OCI-LY7 (cell line): ENCODE data around the gene DDR1. TPM values are rescaled to one million over a fixed set of nuclear protein-coding genes. Genes with fewer than 3 reads are reported as not detected.

Experiments used
- BruUV-seq: library from RNA; stranded (reverse); fragments of 400-500 nt; replicated peaks from 2 replicates; lab custom pipeline; 2021; lab: Mats Ljungman, UMichigan
- CTCF ChIA-PET: fragments of 300-600 bp; sonication (Branson Sonifier 250); formaldehyde crosslinking; loops from one replicate; lab custom pipeline; 2022; ENCODE audit warnings: antibody characterized with exemption; ENCODE audit not compliant: unreplicated experiment; lab: Charles Lee
- POLR2A ChIA-PET: fragments of 300-600 bp; sonication (Branson Sonifier 250); formaldehyde crosslinking; loops from one replicate; lab custom pipeline; 2022; ENCODE audit warnings: antibody characterized with exemption; lab: Charles Lee
- DNase-seq: peaks from one replicate; pipeline ENCODE4 v3.0.0-alpha.2; 2015; ENCODE audit warnings: low spot score
- H2AFZ ChIP-seq: fragments of 200-600 bp; sonication (generic), shearing (Covaris generic); 2 replicates; pipeline ENCODE4 v1.6.1; 2014; ENCODE audit warnings: mild to moderate bottlenecking, antibody characterized with exemption, low read length, moderate library complexity
- H3K27ac ChIP-seq: fragments of 200-600 bp; sonication (generic); 2 replicates; pipeline ENCODE4 v1.5.1; 2014; ENCODE audit warnings: mixed run types, low read depth, mild to moderate bottlenecking, moderate library complexity, low read length, inconsistent platforms; ENCODE audit not compliant: poor library complexity, severe bottlenecking
- H3K36me3 ChIP-seq: fragments of 200-600 bp; sonication (generic); 2 replicates; pipeline ENCODE4 v1.6.1; 2014; ENCODE audit warnings: mild to moderate bottlenecking, antibody characterized with exemption, low read length, moderate library complexity, mixed read lengths; ENCODE audit not compliant: insufficient read depth
- H3K4me1 ChIP-seq: fragments of 200-600 bp; sonication (generic); 2 replicates; pipeline ENCODE4 v1.5.1; 2014; ENCODE audit warnings: mild to moderate bottlenecking, low read length; ENCODE audit not compliant: insufficient read depth, poor library complexity, severe bottlenecking
- H3K4me2 ChIP-seq: fragments of 200-600 bp; sonication (generic); 2 replicates; pipeline ENCODE4 v1.6.1; 2014; ENCODE audit warnings: mild to moderate bottlenecking, low read length
- H3K4me3 ChIP-seq: fragments of 200-600 bp; sonication (generic); 2 replicates; pipeline ENCODE4 v1.5.1; 2014; ENCODE audit warnings: mild to moderate bottlenecking, low read depth, low read length; ENCODE audit not compliant: poor library complexity, severe bottlenecking
- H3K79me2 ChIP-seq: fragments of 200-600 bp; sonication (generic); 2 replicates; pipeline ENCODE4 v1.6.1; 2016; ENCODE audit warnings: low read depth, mild to moderate bottlenecking, low read length, moderate library complexity, mixed read lengths; ENCODE audit not compliant: insufficient read depth
- H3K9me2 ChIP-seq: fragments of 200-600 bp; sonication (generic); 2 replicates; pipeline ENCODE4 v1.6.1; 2016; ENCODE audit warnings: mild to moderate bottlenecking, low read length, mixed read lengths; ENCODE audit not compliant: insufficient read depth
- H3K9me3 ChIP-seq: fragments of 200-600 bp; sonication (generic); 2 replicates; pipeline ENCODE4 v1.6.1; 2014; ENCODE audit warnings: mild to moderate bottlenecking, mixed run types, low read length, mixed read lengths
- H4K20me1 ChIP-seq: fragments of 200-600 bp; sonication (generic); 2 replicates; pipeline ENCODE4 v1.6.1; 2014; ENCODE audit warnings: mild to moderate bottlenecking, antibody characterized with exemption, low read length, moderate library complexity, mixed read lengths; ENCODE audit not compliant: insufficient read depth
- CTCF ChIP-seq: fragments of 200-600 bp; sonication (generic); conservative IDR thresholded peaks from 2 replicates; pipeline ENCODE4 v1.5.1; 2014; ENCODE audit warnings: mild to moderate bottlenecking, antibody characterized with exemption, low read length, moderate library complexity, mixed read lengths
- EZH2phosphoT487 ChIP-seq: fragments of 200-600 bp; sonication (generic); IDR thresholded peaks from 2 replicates; pipeline ENCODE4 v1.6.1; 2018; ENCODE audit warnings: low read depth, borderline replicate concordance, mild to moderate bottlenecking, mixed run types, antibody characterized with exemption, low read length, moderate library complexity, mixed read lengths
- intact Hi-C: fragments of 100-400 bp; cut with micrococcal nuclease; formaldehyde crosslinking; loops from one replicate; pipeline ENCODE4 v1.10.0; 2022; ENCODE audit not compliant: unreplicated experiment
- total RNA-seq, 2 experiments: library from RNA; depleted of rRNA in 1 of 2; stranded (reverse); fragments of >200 nt in 1 of 2; shearing (Covaris generic) in 1 of 2; gene quantifications; 2 replicates each; pipeline ENCODE4 v1.2.3, GENCODE V29; 2014 to 2022

The DDR1 gene
- total RNA-seq, 2 experiments from 2014 or later, result 14.0 to 30.3 TPM

- Histone ChIP-seq H3K4me2 (no peak overlapping the region), H3K36me3 (0 out of 2 replicates have a peak, but pooled peaks cover 3% of the 10 kb centered on the region), H3K9me3 (no peaks in the 10 kb centered on the region), H3K79me2 (no peaks in the 10 kb centered on the region), H3K4me3 (no peak overlapping the region), H3K9me2 (no peaks in the 10 kb centered on the region), H3K4me1 (peaks cover 17% of the 10 kb centered on the region), H4K20me1 (no peaks in the 10 kb centered on the region), H2AFZ (no peak overlapping the region), H3K27ac (no peak overlapping the region)
- BruUV-seq, result no TSS peak
- ChIA-PET CTCF (no interaction called here), POLR2A (no interaction called here)
- intact Hi-C loops, result no loop called here
- DNase-seq, result no peak
- TF ChIP-seq CTCF (no peak), EZH2phosphoT487 (no peak)
Observed at GRCh38 chr6:30890646-30891449, 6.5 kb downstream of the DDR1 start.

- POLR2A ChIA-PET, result no interaction called here
- TF ChIP-seq EZH2phosphoT487 (no peak), CTCF (no peak)
Observed at GRCh38 chr6:30891450-30891723, 7.1 kb downstream of the DDR1 start.

DNA sequence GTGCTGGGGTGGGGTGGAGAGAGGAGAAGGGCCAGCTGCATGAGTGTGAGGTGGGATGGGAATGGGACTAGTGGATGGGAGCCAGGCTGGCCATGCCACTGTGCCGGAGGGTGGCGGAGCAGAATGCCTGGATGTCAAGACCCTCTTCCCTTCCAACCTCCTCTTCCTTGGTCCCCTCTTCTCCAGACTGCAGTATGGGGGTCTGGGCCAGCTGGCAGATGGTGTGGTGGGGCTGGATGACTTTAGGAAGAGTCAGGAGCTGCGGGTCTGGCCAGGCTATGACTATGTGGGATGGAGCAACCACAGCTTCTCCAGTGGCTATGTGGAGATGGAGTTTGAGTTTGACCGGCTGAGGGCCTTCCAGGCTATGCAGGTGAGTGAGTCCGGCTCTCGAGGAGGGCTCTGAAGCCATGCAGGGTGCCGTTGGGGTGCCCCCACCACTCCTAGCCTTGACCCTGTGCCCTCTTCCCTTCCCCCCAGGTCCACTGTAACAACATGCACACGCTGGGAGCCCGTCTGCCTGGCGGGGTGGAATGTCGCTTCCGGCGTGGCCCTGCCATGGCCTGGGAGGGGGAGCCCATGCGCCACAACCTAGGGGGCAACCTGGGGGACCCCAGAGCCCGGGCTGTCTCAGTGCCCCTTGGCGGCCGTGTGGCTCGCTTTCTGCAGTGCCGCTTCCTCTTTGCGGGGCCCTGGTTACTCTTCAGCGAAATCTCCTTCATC, 7.7 kb downstream of the DDR1 start:
- Histone ChIP-seq H3K27ac (no peak overlapping the region), H3K4me1 (peaks cover 7% of the 10 kb centered on the region), H3K4me2 (no peak overlapping the region), H4K20me1 (no peaks in the 10 kb centered on the region), H3K9me2 (no peaks in the 10 kb centered on the region), H3K4me3 (no peak overlapping the region), H2AFZ (no peak overlapping the region), H3K36me3 (0 out of 2 replicates have a peak, but pooled peaks cover 3% of the 10 kb centered on the region), H3K9me3 (no peaks in the 10 kb centered on the region), H3K79me2 (no peaks in the 10 kb centered on the region)
- ChIA-PET POLR2A (no interaction called here), CTCF (no interaction called here)
- DNase-seq, result no peak
- BruUV-seq, result no TSS peak
- TF ChIP-seq CTCF (no peak), EZH2phosphoT487 (no peak)
- intact Hi-C loops, result no loop called here

More at GRCh38 chr6:30891450-30891723, 7.1 kb downstream of the DDR1 start:
- Histone ChIP-seq H3K4me2 (no peak overlapping the region), H3K27ac (no peak overlapping the region), H3K9me3 (no peaks in the 10 kb centered on the region), H3K79me2 (no peaks in the 10 kb centered on the region), H3K4me1 (peaks cover 12% of the 10 kb centered on the region), H4K20me1 (no peaks in the 10 kb centered on the region), H3K36me3 (0 out of 2 replicates have a peak, but pooled peaks cover 3% of the 10 kb centered on the region), H2AFZ (no peak overlapping the region), H3K4me3 (no peak overlapping the region), H3K9me2 (no peaks in the 10 kb centered on the region)
- DNase-seq, result no peak
- CTCF ChIA-PET, result no interaction called here
- intact Hi-C loops, result no loop called here
- BruUV-seq, result no TSS peak
